PFSK-1 (cell line): ENCODE results near the gene AUH.

Experiments
- FOXP2 ChIP-seq: optimal IDR thresholded peaks from 2 replicates; pipeline ENCODE3; 2011; ENCODE audit warnings: borderline replicate concordance, control low read depth, inconsistent platforms; ENCODE audit not compliant: insufficient read depth; ENCODE audit errors: extremely low read length, extremely low read depth
- POLR2AphosphoS5 ChIP-seq: IDR thresholded peaks from 2 replicates; pipeline ENCODE4 v1.6.1; 2012; ENCODE audit warnings: low read depth, mild to moderate bottlenecking, control low read depth, low read length, moderate library complexity
- REST ChIP-seq, 2 experiments: IDR thresholded peaks; 2 replicates each; pipeline versions ENCODE4 v1.6.1 to v1.8.0; 2011 to 2012; ENCODE audit warnings: low read depth in 2 of 2, low read length in 2 of 2, control low read depth in 1 of 2, inconsistent platforms in 1 of 2, mild to moderate bottlenecking in 1 of 2, moderate library complexity in 1 of 2; ENCODE audit not compliant: insufficient read depth in 1 of 2
- SIN3A ChIP-seq: IDR thresholded peaks from 2 replicates; pipeline ENCODE4 v1.6.1; 2012; ENCODE audit warnings: mild to moderate bottlenecking, low read length, moderate library complexity, borderline replicate concordance; ENCODE audit not compliant: insufficient read depth
- TAF1 ChIP-seq: IDR thresholded peaks from 2 replicates; pipeline ENCODE4 v1.6.1; 2012; ENCODE audit warnings: low read length, control low read depth, borderline replicate concordance; ENCODE audit not compliant: insufficient read depth

AUH gene

GRCh38 chr9:91265514-91265913 is 96.2 kb downstream of the AUH start:
- TF ChIP-seq TAF1, result no peak
- no peak for TF ChIP-seq SIN3A
- no peak for TF ChIP-seq REST (IDR thresholded peaks at IDR 0.05; ENCODE audit: insufficient read depth in 1 of 2, low read depth in 2 of 2, low read length in 2 of 2)
- TF ChIP-seq POLR2AphosphoS5, result no peak
- no peak for TF ChIP-seq FOXP2

- TF ChIP-seq FOXP2 (no peak), TAF1 (no peak), SIN3A (no peak), REST (IDR thresholded peaks at IDR 0.05; ENCODE audit: insufficient read depth in 1 of 2, low read depth in 2 of 2, low read length in 2 of 2) (no peak), POLR2AphosphoS5 (no peak)
Measured at GRCh38 chr9:91261417-91261816, 100.3 kb downstream of the AUH start.

GRCh38 chr9:91259162-91259561 is 102.6 kb downstream of the AUH start:
- no peak for TF ChIP-seq REST (IDR thresholded peaks at IDR 0.05; ENCODE audit: insufficient read depth in 1 of 2, low read depth in 2 of 2, low read length in 2 of 2)
- no peak for TF ChIP-seq POLR2AphosphoS5
- no peak for TF ChIP-seq FOXP2
- no peak for TF ChIP-seq TAF1
- TF ChIP-seq SIN3A, result no peak

GRCh38 chr9:91258451-91258850 is 103.3 kb downstream of the AUH start:
- TF ChIP-seq SIN3A (no peak), FOXP2 (no peak), TAF1 (no peak), POLR2AphosphoS5 (no peak), REST (IDR thresholded peaks at IDR 0.05; ENCODE audit: insufficient read depth in 1 of 2, low read depth in 2 of 2, low read length in 2 of 2) (no peak)

GRCh38 chr9:91256235-91256634 is 105.5 kb downstream of the AUH start:
- TF ChIP-seq TAF1, result no peak
- TF ChIP-seq FOXP2, result no peak
- no peak for TF ChIP-seq POLR2AphosphoS5
